Esophagus squamous epithelium (tissue), 4 donors: ENCODE measurements around the gene RNF166.

Experiments
- CTCF ChIP-seq, 6 experiments: fragments of 450-650 bp in 4 of 6; fragments of 200-600 bp in 2 of 6; sonication (generic) in 2 of 6; IDR thresholded peaks; one replicate each; pipeline ENCODE4 v1.5.1; 2016 to 2019; ENCODE audit warnings: antibody characterized with exemption in 6 of 6, mild to moderate bottlenecking in 4 of 6, moderate library complexity in 4 of 6
- POLR2A ChIP-seq, 4 donors: fragments of 450-650 bp; IDR thresholded peaks; one replicate each; pipeline ENCODE4 v1.6.1; 2017; ENCODE audit warnings: antibody characterized with exemption in 4 of 4, mild to moderate bottlenecking in 4 of 4, moderate library complexity in 3 of 4

GRCh38 chr16:88738151-88739084 lies 32.2 kb upstream of the RNF166 start:
- no peak for TF ChIP-seq CTCF (IDR thresholded peaks at IDR 0.05)
- no peak for TF ChIP-seq POLR2A (IDR thresholded peaks at IDR 0.05)
